ENCODE measurements around the gene GNG8.

Gene GNG8

DNA sequence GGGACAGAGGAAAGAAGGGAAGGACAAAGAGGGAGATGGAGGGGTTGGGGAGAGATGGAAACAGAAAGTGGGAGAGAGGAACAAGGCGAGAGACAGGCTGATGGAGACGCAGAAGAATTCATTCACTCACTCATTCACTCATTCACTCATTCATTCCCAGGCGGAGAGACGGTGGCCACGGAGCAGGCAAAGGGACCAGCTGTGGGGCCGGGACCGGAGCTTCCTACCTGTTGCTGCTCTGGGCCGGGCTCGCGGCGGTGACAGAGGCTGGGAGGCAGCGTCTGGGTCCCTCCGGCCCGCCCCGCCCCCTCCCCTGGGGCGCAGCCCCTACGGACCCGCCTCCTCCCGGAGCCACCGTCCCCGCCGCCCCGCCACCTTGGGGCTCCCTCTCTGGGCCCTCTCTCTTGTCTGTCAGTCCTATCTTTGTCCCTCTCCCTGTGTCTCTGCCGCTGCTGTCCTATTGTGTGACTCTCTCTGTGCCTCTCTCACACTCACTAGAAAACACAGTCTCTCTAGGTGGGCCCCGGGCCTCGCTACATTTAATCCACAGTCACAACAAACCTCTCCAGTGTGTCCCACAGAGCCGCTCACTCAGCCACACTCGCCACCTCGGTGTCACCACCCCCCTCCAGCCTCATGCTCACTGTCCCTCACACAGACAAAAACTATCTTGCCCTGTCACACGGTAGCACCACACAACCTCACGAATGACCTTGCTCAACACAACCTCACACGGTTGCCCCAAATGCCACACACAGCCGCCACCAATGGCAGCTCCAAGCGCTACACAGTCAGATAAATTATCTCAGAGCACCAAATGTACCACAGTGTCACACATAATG, at the start of gene GNG8:
Gene GNG8, minus strand, starts transcription at position 283 of the 842 bp plus-strand sequence. CDS start 1,520 bp downstream, outside the sequence.
- no peak for DNase-seq

DNA sequence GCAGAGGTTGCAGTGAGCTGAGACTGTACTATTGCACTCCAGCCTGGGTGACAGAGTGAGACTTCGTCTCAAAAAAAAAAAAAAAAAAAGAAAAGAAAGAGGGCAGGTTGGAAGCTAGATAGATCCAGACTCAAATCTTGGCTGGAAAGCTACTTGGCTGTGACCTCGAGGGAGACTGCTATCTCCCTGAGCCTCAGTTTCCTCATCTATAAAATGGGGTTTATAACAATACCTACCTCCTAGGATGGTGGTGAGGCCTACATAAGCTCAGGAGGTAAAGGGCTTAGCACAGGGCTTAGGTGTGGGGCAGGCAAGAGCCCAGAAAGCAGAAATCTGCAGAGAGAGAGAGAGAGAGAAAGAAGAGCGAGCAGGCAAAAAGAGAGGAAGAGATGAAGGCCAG, 49.2 kb upstream of the GNG8 start:
- DNase-seq = no peak

DNA sequence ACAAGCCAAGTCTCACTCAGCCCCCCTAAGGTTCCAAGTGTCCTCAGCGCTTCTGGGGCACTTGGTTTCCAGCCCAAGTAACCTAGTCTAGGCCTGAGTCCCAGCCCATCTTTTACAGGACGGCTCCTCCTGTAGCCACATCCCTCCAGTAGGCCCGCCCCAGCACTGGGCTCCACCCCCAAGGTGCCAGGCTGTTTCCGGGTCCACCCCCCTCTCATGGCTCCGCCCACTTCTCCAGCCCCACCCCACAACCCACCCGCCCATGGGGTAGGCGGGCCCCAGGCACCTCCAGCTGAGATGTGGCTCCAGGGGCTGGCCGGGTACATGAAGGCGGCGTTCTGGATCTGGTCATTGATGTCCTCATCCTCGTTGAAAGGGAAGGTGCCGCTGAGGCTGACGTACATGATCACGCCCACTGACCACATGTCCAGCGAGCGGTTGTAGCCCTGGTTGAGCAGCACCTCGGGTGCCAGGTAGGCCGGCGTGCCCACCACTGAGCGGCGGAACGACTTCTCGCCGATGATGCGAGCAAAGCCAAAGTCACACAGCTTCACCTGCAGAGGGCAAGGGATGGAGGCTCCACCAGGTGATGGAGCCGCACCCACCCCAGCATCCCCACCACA, 42.2 kb upstream of the GNG8 start:
- no peak for DNase-seq

DNA sequence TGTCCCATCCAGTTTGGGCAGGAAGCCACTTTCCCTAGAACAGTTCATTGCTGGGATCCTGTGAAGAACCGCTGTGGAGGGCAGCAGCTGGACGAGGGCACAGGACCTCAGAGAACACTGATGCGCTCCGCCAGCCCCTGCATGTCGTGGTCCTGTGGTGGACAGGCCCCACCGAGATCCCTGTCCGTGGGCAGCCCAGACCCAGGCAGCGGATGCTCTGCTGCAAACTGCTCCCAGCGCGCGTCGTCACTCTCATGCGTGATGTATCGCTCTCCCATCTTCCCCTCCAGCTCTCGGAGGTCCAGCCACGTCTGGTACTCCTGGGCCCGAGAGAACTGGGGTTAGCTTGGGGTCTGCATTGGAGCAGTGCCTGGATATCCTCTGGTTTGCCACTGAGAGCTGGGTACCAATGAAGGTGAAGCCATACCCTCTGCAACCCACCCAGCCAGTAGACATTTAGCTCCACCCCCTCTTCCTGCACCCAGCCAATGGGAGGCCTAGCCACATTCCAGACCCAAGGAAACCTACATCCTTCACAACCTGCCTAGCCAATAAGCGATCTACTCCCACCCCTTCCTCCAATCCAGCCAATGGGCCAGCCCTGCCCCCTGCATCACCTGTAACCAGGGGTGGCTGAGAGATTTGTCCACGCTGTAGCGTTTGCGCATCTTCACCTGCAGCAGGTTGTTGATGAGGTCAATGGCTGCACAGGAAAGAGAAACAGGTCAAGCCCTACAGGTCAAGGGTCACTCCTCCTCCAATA, 38.6 kb upstream of the GNG8 start:
- DNase-seq = no peak

DNA sequence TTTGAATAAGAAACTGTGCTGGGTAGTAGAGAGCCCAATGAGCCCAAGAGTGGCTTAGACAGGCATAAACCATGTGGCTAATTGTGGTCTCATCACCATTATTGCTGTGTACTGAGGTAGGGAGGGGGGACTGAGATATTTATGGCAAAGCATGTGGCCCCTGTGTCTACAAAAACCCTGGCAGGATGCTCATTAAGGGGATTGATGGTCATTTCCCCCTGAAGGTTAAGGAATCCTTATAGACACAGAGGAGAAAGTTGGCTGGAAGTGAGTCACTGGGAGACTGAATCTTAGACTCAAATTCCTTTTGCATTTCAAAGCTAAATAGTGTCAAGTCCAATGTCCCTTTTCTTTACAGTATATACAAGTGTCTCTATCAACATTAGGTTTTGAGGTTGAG, 34.8 kb upstream of the GNG8 start:
- no peak for DNase-seq

DNA sequence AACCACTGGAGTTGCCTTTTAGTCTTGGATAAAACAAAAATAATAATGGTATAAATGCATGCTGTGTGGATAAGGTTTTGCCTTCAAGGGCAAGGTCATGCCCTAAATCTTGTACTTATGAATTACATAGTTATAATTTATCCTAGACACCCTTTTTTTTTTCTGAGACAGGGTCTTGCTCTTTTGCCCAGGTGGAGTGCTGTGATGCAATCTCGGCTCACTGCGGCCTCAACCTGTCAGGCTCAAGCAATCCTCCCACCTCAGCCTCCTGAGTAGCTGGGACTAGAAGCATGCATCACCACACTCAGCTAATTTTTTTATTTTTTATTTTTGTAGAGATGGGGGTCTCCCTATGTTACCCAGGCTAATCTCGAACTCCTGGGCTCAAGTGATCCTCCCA, 32.7 kb upstream of the GNG8 start:
- no peak for DNase-seq

DNA sequence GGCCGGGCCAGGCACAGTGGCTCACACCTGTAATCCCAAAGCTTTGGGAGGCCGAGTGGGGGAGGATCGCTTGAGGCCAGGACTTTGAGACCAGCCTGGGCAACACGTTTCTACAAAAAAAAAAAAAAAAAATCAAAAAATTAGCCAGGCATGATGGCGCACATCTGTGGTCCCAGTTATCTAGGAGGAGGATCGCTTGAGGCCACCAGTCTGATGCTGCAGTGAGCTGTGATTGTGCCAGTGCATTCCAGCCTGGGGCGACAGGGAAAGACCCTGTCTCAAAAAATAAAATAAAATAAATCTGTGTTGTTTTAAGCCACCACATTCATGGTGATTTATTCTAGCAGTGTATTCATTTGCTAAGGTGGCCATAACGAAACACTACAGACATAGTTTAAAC, 29.1 kb upstream of the GNG8 start:
- no peak for DNase-seq

DNA sequence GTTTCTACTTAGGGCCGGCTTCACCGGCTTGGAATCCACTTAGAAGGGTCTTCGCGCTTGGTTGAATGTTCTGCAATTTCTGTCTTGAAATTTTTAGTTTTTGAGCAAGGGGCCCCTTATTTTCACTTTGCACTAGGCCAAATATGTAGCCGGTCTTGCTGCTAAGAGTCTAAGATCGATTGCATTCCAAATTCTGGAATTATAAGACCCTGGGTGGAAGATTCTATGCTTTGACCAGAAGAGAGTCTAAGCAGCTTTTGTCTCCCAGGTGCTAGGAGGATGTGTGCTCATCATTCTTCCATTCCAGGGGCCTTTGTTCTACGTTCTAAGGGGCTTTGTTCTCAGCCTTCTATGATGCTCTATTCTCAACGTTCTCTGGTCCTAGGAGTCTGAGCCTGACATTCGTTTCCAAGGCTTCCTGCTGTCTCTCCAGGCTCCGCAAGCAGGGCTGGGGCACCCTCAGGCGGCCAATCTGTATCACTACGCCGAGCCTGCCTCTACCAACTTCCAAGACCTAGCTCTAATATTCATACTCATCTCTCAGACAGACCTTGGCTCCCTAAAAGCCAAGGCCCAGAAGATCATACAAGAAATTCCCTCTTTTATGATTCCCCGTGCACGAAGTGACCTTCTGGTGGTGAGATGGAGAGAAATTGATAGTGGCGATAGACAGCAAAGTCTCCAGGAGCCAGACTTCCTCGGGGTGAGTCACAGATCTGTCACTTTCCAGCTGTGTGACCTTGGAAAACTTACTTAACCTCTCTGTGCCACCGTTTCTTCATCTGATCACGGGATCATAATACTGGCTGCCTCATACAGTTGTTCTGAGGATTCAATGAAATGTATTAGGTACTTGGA, 26.0 kb upstream of the GNG8 start:
- DNase-seq = peak; percentile 65

DNA sequence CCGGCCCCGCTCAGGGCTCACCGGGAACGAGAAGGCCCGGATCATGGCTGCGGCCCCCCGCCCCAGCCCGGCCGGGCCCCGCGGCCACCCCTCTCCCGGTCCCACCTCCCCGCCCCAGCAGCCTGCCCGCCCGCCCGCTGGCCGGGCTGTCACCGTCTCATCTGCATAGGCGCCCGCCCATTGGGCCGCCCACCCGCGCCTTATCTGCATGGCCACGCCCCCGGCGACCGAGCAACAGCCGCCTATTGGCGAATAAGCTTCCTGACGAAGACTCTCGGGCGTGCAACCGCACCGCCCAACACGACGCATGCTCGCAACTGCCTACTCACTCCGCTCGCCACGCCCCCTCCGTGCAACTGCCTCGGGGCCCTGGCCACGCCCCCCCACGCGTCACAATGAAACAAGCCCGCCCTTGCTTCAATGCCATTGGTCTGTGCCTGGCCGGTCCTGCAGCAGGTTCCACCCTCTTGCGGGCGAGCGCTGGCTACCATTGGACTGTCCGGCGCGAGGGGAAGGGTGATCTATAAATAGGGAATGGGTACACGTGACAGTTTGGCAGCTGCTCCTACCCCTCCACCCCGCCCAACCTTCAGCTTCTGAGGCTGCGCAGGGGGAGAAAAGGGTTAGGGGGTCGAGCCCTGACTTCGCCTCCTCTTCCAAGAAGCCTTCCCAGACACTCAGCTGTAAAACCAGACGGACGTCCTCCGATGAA, 25.2 kb upstream of the GNG8 start, which contains the start of gene DACT3:
Gene DACT3, minus strand, starts transcription at position 163 of the 712 bp plus-strand sequence. Its CDS starts 118 bp downstream, at position 45.
- peak; percentile 99 for DNase-seq

DNA sequence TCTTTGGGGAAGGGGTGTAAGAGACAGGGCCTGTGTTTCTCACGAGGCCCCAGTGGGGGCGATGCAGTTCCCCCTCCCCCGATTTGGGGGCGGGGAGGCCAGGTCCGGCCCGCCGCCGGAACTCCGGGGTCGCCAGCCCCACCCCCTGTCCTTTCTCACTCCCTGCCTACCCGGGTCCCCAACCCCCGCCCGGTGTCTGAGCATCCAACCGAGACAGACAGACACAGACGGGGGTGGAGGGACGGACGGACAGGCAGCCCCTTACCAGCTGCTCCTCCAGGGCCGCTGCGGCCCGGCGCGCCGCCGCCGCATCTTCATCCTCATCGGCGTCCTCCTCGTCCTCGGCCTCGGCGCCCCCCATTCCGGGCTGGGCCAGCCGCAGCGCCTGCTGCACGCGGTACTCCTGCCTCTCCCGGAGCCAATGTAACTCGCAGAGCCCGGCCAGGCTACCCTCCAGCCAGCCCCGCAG, 24.6 kb upstream of the GNG8 start:
- DNase-seq = no peak

DNA sequence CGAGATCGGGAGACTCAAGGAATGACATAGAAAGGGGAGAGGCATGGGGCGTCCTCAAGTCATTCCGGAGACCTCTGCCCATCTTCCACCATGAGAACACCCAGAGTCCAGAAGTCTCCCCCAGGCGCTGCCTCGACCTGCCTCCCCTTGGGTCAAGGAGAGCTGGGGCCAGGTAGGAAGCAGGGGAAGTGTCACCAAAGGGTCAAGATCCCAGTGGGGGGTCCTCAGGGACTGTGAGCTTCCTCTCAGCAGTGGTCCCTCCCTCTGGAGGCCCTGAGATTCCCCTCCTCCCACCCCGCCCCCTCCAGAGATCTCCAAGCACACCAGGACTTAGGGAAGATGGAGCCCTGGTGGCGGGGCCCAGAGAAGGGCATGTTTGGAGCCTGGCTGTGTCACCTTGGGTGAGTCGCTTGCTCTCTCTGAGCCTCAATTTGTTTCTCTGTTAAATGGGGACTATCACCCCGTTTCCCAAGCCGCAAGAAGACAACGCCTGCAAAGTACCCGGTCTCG, 24.1 kb upstream of the GNG8 start:
- DNase-seq = no peak

DNA sequence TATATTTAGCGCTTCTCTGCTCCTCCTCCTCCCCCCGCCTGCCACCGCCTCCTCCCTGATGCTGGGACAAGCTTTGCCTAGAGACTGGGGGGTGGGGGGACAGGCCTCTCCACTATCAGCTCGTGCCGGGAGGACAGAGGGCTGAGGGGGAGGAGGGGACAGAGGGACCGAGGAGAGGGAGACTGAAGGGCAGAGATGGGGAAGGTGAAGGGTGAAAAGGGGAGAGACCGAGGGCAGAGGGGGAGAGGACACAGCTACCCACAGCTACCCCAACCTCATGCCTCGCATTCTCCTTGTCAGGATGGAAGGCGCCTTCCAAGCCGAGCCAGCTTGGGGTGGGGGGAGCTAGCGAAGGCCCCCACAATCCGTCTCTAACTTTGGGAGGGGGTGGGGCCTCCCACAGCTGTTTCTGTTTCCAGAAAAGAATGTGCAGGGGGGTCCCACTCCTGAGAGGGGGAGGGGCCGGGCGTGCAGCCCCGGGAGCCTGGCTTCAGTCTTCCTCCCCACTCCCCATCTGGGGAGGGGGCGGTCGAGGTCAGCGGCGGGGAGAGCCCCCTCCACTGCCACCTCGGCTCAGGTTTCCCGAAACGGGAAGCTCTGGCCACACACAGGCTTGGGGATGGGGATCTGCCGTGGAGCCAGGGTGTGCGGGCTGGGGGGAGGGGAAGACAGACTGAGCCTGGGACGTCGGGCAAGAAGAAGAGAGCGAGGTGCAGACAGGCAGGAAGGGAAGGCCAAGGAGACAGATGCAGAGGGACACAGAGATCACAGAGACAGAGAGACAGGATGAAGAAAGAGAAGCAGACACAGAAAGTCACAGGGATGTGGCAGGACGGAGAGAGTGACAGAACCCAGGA, 23.4 kb upstream of the GNG8 start:
- no peak for DNase-seq

DNA sequence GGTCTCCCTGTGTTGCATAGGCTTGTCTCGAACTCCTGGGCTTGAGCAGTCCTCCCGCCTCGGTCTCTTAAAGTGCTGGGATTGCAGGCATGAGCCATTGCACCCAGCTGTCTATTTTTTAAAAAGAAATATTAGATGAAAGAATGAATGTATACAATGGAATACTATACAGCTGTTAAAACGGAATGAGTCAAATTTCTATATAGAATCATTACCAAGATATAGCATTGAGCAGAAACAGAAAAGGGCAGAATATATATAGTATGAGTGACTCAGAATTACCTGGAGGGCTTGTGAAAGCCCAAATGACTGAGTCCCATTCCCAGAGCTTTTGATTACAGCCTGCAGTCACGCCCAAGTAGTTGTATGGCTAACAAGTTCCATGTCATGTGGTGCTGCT, 20.5 kb upstream of the GNG8 start:
- DNase-seq = no peak

DNA sequence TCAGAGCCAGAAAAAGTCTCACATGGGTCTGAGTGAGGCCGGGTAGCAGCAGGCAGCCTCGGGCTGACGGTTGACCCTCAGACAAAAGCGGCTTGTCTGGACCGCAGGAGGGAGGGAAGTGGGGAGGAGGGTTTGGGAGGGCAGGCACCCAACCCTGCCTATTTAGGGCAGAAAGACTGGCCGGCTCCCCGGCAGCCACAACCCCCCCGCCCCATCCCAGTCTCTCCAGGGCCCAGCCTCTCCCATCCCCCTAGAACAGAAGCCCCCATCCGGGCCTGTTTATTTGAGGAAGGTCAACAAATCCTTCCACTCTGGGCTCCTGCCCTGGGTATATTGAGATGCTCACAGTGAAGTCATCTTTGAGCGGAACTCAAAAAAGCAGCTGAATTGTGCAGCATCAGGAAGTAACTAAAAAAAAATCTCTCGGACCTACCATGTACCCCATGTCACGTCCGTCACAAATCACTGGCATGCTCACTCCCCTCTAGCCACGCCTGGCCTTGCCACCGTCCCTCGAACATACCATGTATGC, 18.7 kb upstream of the GNG8 start:
- DNase-seq = no peak

DNA sequence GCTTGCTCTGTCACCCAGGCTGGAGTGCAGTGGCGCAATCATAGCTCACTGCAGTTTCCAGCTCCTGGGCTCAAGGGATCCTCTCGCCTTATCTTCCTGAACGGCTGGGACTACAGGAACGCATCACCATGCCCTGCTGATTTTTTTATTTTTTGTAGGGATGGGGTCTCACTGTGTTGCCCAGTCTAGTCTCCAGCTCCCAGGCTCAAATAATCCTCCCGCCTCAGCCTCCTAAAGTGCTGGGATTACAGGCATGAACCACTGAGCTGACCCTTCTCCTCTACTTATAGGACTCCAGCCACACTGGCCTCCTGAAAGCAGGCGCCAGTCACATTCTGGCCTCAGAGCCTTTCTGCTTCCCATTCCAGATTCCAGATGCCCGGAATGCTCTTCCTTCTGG, 14.4 kb upstream of the GNG8 start:
- DNase-seq = no peak

DNA sequence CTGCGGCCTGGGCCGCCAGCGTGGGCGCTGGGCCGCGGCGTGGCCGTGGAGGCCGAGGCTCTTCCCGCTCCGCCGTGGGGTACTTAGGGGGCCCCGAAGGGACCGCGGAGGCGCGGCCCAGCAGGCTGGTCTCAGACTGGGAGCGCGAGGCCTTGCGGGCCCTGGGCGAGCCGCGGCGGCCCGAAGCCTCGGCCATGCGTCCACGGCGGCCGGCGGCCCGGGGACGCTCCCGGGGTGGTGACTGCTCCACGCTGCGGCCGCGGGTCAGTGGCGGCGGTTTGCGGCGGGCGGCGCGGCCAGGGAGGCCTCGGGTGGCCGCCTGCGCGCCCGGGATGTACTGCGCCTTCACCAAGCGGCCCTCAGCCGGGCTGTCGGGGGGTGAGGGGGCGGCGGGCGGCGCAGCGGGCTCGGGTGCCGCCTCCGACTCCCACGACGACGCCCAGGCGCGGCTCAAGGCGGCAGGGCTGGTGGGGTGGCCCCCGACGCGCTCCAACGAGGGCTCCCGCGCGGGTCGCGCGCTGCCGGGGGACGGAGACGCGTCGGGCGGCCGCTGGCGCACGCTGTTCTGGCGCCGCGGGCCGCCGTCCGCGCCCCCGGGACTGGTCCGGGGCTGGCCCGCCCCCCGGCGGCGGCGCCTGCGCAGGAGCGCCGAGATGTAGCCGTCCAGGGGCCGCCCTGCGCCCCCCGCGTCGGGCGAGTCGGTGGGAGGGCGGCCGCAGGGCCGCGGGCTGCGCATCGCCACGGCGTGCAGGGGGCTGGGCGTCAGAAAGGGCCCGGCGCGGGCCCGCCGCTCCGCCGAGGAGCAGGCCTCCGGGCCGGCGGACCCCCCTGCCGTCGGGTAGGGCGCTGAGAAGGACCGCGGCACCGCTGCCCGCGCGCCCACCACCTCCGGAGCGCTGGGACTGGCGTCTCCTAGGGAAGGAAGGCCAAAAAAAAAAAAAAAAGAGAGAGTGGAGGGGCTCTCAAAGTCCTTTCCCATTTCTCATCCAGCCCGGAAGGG, 13.3 kb upstream of the GNG8 start:
- no peak for DNase-seq

DNA sequence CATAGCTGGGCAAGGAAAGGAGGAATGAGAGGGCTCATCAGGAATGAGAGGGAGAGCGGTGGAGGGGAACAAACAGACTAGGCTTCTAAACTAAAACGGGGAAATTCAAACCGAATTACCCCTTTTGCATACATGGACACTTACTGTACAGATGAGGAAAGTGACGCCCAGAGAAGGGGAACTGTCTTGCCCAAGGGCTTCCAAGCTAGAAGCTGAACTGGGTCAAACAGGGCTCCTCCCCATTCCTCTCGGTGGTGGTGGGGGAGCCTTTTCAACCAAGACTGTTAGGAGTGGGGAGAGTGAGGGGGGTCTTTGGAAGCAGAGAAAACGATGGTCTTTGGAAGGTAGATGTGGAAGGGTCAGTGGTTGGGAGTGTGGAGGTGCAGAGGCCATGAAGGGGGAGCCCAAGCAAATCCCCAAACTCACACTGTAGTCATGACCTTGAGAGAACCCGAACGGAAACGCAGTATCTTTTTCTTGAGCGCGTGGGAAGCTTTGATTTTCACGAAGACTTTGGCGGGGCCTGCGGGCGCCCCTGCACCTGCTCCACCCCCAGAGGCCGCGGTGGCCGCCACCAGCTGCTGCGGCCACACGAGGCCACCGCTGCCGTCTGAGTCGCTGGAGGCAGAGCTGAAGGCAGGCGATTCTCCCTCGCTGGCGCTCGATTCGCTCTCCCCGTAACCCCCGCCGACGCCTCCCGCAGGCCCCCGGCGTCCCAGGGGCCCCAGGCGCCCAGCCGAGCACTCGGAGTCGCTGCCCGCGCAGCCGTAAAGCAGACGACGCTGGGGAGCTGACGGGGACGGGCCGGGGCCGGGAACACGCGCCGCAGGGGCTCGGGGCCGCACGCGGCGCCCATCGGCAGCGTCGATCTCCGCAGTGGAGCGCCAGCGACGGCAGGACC, 12.3 kb upstream of the GNG8 start:
- no peak for DNase-seq

DNA sequence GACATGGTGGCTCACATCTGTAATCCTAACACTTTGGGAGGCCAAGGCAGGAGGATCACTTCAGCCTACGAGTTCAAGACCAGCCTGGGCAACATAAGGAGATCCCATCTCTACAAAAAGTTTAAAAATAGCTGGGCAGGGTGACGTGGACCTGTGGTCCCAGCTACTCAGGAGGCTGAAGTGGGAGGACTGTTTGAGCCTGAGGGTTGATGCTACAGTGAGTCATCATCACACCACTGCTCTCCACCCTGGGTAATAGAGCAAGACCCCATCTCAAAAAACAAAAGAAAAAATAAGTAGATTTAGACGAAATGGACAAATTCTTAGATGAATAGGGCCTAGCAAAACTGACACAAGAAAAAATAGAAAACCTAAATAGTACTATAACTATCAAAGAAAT, 10.4 kb upstream of the GNG8 start:
- DNase-seq = no peak
